ENCODE results near the gene RANGRF.
A peak's percentile ranks its signal among the peaks of the same experiment; 100 is the strongest.
"Not testable (repeated sequence)": the region's sequence is repeated elsewhere in the genome, so short reads cannot be mapped to it uniquely, and the experiment has no call there.

The RANGRF gene

GRCh38 chr17:8288336-8289102, at the start of gene RANGRF:
TSS of gene RANGRF (plus strand) at chr17:8288670. CDS start at chr17:8288789, 119 bp downstream.
- peak; percentile 71 for DNase-seq (ENCODE audit: low read depth)

DNA sequence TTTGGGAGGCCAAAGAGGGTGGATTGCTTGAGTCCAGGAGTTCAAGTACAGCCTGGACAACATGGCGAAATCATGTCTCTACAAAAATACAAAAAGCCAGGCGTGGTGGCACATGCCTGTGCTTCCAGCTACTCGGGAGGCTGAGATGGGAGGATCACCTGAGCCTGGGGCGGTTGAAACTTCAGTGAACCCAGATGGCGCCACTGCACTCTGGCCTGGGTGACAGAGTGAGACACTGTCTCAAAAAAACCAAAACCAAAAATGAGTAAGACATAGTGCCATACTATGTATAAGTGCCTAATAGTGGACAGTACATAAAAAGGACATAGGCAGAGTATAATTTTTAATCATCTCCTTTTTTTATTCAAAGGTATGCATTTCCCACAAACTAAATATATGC, 44.6 kb upstream of the RANGRF start:
- no peak for DNase-seq (ENCODE audit: low read depth)

DNA sequence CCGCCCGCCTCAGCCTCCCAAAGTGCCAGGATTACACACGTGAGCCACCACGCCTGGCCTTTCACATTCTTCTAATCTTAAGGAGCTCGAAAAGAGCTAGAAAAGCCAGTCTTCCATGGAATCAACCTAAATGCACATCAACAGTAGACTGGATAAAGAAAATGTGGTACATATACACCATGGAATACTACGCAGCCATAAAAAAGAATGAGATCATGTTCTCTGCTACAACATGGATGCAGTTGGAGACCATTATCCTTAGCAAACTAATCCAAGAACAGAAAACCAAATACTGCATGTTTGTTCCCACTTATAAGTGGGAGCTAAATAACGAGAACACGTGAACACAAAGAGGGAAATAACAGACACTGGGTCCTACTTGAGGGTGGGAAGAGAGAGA, 43.7 kb upstream of the RANGRF start:
- no peak for DNase-seq (ENCODE audit: low read depth)

DNA sequence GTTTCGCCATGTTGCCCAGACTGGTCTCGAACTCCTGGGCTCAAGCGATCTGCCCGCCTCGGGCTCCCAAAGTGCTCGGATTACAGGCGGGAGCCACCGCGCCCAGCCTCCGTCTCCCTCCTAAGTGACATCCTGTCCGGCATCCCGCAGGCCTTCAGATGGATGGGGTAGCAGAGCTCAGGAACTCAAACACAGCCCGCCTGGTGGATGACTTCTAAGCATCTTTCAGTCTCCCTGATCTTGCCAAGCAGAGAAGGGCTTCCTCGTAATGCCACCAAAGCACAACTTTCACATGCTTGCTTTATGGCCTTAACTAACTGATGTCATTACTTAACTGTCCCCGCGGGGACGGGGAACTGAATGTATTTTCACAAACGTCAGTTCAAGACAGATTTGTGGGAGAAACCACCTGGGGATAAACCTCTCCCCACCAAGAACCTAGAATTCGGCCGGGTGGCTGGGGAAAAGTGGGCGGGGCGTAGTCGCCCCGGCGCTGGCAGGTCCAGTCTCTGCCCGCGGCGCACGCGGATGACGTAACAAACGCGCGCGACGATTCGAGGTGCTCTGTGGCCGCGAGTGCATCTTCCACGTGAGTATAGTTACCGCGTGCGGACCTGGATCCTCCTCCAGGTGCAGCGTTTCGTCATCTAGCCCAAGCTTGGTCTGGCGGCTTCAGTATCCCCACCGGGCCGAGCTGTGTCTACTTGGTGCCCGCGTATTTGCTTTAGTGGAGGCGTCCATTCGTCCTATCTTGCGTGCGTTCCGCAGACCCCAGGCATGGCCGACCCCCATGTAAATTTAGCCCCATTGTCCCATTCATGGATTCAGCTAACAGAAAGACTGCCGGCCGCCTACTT, 39.5 kb upstream of the RANGRF start, which contains the start of gene PFAS:
TSS of gene PFAS (plus strand) at position 539 of the 857 bp plus-strand sequence. CDS start 4,649 bp downstream, outside the sequence.
- DNase-seq (ENCODE audit: low read depth), result peak; percentile 94

GRCh38 chr17:8249621-8250500, 38.6 kb upstream of the RANGRF start:
- DNase-seq (ENCODE audit: low read depth), result no peak

GRCh38 chr17:8251411-8251810, 37.1 kb upstream of the RANGRF start:
- not testable (repeated sequence) for DNase-seq (ENCODE audit: low read depth)

- no peak for DNase-seq (ENCODE audit: low read depth)
Measured at GRCh38 chr17:8253801-8254200, 34.7 kb upstream of the RANGRF start.

- DNase-seq (ENCODE audit: low read depth), result no peak
Measured at GRCh38 chr17:8254881-8255280, 33.6 kb upstream of the RANGRF start.

- DNase-seq (ENCODE audit: low read depth), result no peak
Measured at GRCh38 chr17:8255499-8255898, 33.0 kb upstream of the RANGRF start.

GRCh38 chr17:8256291-8256690, 32.2 kb upstream of the RANGRF start:
- DNase-seq (ENCODE audit: low read depth), result no peak

DNA sequence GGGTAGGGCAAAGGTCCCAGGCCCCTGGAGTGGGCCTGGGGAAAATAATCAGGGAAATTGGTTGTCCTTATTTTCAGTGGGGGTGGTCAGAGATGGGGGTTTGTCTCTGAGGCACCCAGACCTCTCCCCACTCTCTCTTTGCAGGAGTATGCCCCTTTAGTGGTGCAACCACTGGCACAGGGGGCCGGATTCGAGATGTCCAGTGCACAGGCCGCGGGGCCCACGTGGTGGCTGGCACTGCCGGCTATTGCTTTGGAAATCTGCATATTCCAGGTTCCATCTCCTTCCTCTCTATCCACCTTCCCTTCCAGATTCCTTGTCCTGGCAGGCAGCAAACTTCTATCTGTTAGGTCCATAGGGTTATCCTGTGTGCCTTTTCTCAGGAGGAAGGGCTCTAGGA, 31.8 kb upstream of the RANGRF start:
- DNase-seq (ENCODE audit: low read depth), result no peak

- no peak for DNase-seq (ENCODE audit: low read depth)
Measured at GRCh38 chr17:8257801-8258200, 30.7 kb upstream of the RANGRF start.

- no peak for DNase-seq (ENCODE audit: low read depth)
Measured at GRCh38 chr17:8264320-8264719, 24.1 kb upstream of the RANGRF start.

GRCh38 chr17:8264836-8265542, 23.5 kb upstream of the RANGRF start:
- no peak for DNase-seq (ENCODE audit: low read depth)

GRCh38 chr17:8266648-8267479, 21.6 kb upstream of the RANGRF start:
- no peak for DNase-seq (ENCODE audit: low read depth)

GRCh38 chr17:8267480-8268147, 20.9 kb upstream of the RANGRF start:
- DNase-seq (ENCODE audit: low read depth), result no peak

DNA sequence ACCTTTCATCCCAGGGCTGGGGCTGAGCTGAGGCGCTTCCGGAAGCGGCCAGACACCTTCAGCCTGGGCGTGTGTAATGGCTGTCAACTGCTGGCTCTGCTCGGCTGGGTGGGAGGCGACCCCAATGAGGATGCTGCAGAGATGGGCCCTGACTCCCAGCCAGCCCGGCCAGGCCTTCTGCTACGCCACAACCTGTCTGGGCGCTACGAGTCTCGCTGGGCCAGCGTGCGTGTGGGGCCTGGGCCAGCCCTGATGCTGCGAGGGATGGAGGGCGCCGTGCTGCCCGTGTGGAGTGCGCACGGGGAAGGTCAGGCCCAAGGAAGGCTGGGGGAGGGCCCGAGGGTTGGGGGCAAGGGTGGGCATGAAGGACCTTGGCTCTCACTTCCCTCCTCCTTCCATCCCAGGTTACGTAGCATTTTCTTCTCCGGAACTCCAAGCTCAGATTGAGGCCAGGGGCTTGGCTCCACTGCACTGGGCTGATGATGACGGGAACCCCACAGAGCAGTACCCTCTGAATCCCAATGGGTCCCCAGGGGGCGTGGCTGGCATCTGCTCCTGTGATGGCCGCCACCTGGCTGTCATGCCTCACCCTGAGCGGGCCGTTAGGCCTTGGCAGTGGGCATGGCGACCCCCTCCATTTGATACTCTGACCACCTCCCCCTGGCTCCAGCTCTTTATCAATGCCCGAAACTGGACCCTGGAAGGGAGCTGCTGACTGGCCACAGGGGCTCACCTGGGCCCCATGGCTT, 19.7 kb upstream of the RANGRF start:
- DNase-seq (ENCODE audit: low read depth), result no peak

DNA sequence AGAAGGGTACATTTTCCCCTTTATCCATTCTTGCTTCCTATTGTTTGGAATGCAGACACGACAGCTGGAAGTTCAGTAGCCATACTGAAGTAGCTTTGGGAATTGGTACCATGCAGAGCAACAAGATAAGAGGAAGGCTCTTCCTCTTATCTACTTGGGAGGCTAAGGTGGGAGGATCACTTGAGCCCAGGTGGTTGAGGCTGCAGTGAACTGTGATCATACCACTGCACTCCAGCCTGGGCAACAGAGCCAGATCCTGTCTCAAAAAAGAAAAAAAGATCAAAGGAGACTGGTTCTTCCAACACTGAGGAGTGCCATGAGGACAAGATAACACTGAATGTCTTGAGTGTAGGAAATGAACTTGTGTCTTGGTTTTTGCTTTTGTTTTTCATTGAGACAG, 16.0 kb upstream of the RANGRF start:
- DNase-seq (ENCODE audit: low read depth), result no peak

DNA sequence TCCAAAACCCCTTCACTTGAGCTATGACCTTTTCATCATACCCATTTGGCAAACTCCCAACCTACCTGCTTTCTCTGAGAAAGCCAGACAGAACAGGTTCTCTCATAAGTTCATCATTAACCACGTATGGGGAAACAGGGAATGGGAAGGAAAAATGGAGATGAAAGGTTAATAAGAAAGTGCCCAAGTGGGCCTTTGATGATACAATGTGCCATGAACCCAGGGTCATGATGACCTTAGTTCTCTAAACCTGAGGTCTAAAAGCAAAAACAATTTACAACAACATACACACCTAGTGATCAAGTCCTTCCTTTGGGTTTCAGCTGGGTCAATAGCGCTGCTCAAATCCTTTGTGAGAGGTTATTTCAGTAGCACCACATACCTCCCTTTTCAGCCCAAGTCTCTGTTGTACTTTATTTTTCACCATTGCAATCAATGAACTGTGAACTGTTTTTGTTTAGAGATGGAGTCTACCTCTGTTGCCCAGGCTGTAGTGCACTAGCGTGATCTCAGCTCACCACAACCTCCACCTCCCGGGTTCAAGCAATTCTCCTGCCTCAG, 14.5 kb upstream of the RANGRF start:
- no peak for DNase-seq (ENCODE audit: low read depth)

Data from activated gamma-delta T cell treated with anti-CD3 and anti-CD28 coated beads, Interleukin-2, amount 50 U/mL, for 16 hours (primary cell).